ENCODE results near the gene PACSIN1. TPM values are rescaled to one million over a fixed set of nuclear protein-coding genes. Genes with fewer than 3 reads are reported as not detected.

PACSIN1 gene
- total and polyA plus RNA-seq, 10 of the 15 experiments (the other 5 are each of a cell fraction or from before 2014, with no cell fraction given) = 0.50 to 9.4 (median 2.8) TPM

DNA sequence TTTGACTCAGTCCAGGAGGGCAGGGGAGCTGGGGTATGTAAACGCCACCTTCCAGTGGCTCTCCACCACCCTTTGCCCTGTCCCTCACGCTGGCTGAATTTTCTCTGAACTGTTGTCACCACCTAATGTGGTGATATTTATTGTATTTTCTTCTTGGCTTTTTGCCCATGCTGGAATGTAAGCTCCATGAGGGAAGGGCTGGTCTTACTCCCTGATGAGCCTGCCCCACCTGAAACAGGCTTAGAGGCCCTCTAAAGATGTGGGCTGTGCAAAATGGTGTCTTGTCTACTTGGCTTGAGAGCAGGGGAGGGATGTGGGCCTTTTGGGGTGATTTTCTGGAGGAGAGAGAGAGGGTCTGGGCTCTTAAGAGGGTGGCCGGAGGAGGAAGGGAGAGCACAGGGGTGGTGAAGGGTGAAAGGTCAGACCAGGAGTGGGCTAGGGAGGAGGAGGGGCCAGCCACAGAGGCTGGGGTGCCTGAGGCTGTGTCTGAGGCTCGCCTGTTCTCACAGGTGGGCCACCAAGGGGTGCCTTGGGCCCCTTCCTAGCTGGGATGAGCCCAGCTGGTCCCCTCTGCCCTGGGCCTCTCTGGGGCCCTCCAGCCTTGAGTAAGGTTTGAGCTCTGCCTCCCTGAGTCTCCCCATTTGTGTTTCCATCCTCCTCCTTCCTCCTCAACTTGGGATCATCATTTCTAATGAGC is 52.9 kb downstream of the PACSIN1 start (continued):
- TF ChIP-seq, protein P1, sequence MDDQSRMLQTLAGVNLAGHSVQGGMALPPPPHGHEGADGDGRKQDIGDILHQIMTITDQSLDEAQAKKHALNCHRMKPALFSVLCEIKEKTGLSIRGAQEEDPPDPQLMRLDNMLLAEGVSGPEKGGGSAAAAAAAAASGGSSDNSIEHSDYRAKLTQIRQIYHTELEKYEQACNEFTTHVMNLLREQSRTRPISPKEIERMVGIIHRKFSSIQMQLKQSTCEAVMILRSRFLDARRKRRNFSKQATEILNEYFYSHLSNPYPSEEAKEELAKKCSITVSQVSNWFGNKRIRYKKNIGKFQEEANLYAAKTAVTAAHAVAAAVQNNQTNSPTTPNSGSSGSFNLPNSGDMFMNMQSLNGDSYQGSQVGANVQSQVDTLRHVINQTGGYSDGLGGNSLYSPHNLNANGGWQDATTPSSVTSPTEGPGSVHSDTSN (IDR thresholded peaks at IDR 0.05; ENCODE audit: insufficient replicate concordance, low read depth, low read length) = no peak
- TF ChIP-seq SMC3 (IDR thresholded peaks at IDR 0.05; ENCODE audit: borderline replicate concordance, low read length) = no peak
- no peak for TF ChIP-seq WRNIP1 (IDR thresholded peaks at IDR 0.05; ENCODE audit: borderline replicate concordance, low read depth, low read length)
- no peak for TF ChIP-seq GABPA (IDR thresholded peaks at IDR 0.05; ENCODE audit: low read depth)
- TF ChIP-seq CREB1 (IDR thresholded peaks at IDR 0.05; ENCODE audit: low read depth) = no peak
- no peak for TF ChIP-seq MYB (IDR thresholded peaks at IDR 0.05; ENCODE audit: borderline replicate concordance, low read depth, low read length)
- TF ChIP-seq RELA (IDR thresholded peaks at IDR 0.05; ENCODE audit: borderline replicate concordance, partially characterized antibody) = no peak
- no peak for TF ChIP-seq IKZF1 (conservative IDR thresholded peaks at IDR 0.05)

DNA sequence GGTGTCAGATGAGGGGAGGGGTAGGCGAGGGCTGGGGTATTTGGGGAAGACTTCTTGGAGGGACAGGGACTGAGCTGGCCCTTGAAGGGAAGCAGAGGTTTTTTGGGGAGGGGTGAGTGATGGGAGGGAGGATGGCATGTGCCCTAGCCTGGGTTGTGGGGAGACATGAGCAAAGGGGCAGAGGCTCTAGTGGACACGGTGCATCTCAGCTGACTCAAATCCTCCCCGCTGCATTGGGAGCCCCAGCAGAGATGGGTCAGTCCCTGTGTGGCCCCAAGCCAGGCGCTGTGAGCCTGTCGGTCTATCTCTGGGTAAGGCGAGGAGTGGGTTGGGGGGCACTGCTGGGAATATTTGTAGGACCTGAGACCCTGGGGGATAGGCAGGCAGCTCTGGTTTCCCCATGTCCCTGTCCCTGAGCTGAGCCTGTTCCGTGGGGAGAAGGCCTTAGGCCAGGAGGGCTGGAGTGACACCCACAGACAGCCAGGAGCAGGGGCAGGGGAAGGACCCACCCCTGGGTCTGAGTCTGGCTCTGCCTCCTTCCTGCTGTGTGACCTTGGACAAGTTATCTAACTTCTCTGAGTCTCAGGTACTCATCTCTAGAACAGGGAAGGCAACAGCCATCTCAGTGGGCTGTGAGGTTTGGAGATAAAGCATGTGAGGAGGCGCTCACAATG is 54.2 kb downstream of the PACSIN1 start:
- ChIA-PET POLR2A (no interaction called here), SMC1A (ENCODE audit: uncharacterized antibody, unreplicated experiment) (interaction anchor here (0.9 to 1.3 kb wide), 2 partner anchors 52 to 620 kb away, joined by 3 to 4 read pairs; no protein-coding TSS in a partner anchor), CTCF (interaction anchor here (1.0 kb wide), 1 partner anchor 52 kb away, joined by 3 read pairs; no protein-coding TSS in a partner anchor), RAD21 (ENCODE audit: unreplicated experiment) (interaction anchor here (0.6 kb wide), 1 partner anchor 820 kb away, joined by 3 read pairs; no protein-coding TSS in a partner anchor)
- H3K79me2 ChIP-seq (ENCODE audit: control insufficient read depth, insufficient read depth, low read length) = no peaks in the 10 kb centered on the region
- H3K9me3 ChIP-seq (replicated peaks; ENCODE audit: control insufficient read depth, insufficient read depth, low read length) = no peaks in the 10 kb centered on the region
- intact Hi-C loops (cut with micrococcal nuclease; ENCODE audit: unreplicated experiment) (no loop called here), in situ Hi-C loops (cut with MboI) (no loop called here)
- H4K20me1 ChIP-seq (ENCODE audit: control insufficient read depth, insufficient read depth) = no peaks in the 10 kb centered on the region
- no peak for FAIRE-seq
- H3K36me3 ChIP-seq (ENCODE audit: control insufficient read depth in 2 of 2, insufficient read depth in 2 of 2, low read length in 1 of 2) = no peaks in the 10 kb centered on the region
- no peaks in the 10 kb centered on the region for H3K4me1 ChIP-seq (ENCODE audit: control insufficient read depth, insufficient read depth, low read length)
- no peak overlapping the region for H3K27ac ChIP-seq (ENCODE audit: control insufficient read depth, insufficient read depth)
- H3K4me2 ChIP-seq (ENCODE audit: control insufficient read depth, insufficient read depth) = no peak overlapping the region
- DNase-seq (ENCODE audit: low read depth, low spot score) = no peak
- no peak for TF ChIP-seq ZNF384 (IDR thresholded peaks at IDR 0.05; ENCODE audit: borderline replicate concordance, low read depth, low read length)
- TF ChIP-seq SMAD5 (IDR thresholded peaks at IDR 0.05; ENCODE audit: low read depth) = no peak
- no peak for TF ChIP-seq ZSCAN29 (IDR thresholded peaks at IDR 0.05)
- TF ChIP-seq ATF3 (IDR thresholded peaks at IDR 0.05; ENCODE audit: borderline replicate concordance, extremely low read depth, low read depth, low read length) = no peak
- no peak for TF ChIP-seq CEBPB (IDR thresholded peaks at IDR 0.05; ENCODE audit: borderline replicate concordance in 1 of 2, low read depth in 2 of 2, low read length in 2 of 2)
- no peak for TF ChIP-seq RBBP5 (conservative IDR thresholded peaks at IDR 0.05)
- no peak for TF ChIP-seq NR2C1 (IDR thresholded peaks at IDR 0.05)
- TF ChIP-seq NFIC (IDR thresholded peaks at IDR 0.05; ENCODE audit: low read depth, low read length) = no peak
- no peak for TF ChIP-seq CHD1 (IDR thresholded peaks at IDR 0.05; ENCODE audit: low read depth, low read length)
- TF ChIP-seq ZBED1 (IDR thresholded peaks at IDR 0.05; ENCODE audit: borderline replicate concordance) = no peak
- no peak for TF ChIP-seq ASH2L (IDR thresholded peaks at IDR 0.05; ENCODE audit: borderline replicate concordance, low read depth)
- no peaks in the 10 kb centered on the region; a peak in 1 of 4 replicates for H3K27me3 ChIP-seq (replicated peaks in 1 of 2; ENCODE audit: control insufficient read depth in 2 of 2, insufficient read depth in 2 of 2, low read length in 1 of 2)
- no peak overlapping the region for H3K9ac ChIP-seq (ENCODE audit: control insufficient read depth, insufficient read depth, low read length)
- ATAC-seq = no peak
- no peak overlapping the region for H3K4me3 ChIP-seq
- BruUV-seq (replicated peaks) = no TSS peak
- H2AFZ ChIP-seq (ENCODE audit: control insufficient read depth, low read depth, low read length) = no peak overlapping the region
- 31% methylated on average over 8 of the region's 8 CpGs for WGBS (ENCODE audit: insufficient coverage, insufficient replicate concordance, low lambda C conversion rate, missing lambda C conversion rate)

Data from GM12878 (cell line).